H9 (cell line): ENCODE results near the gene MACROD1. TPM values are rescaled to one million over a fixed set of nuclear protein-coding genes. Genes with fewer than 3 reads are reported as not detected.
A peak's percentile ranks its signal among the peaks of the same experiment; 100 is the strongest.

Experiments
- DNase-seq: peaks from one replicate; pipeline ENCODE4 v3.0.0-alpha.2; 2017
- H2AFZ ChIP-seq: one replicate; pipeline ENCODE4 v1.6.1; 2013; ENCODE audit warnings: mild to moderate bottlenecking, low read length, control low read depth, moderate library complexity
- H2AK5ac ChIP-seq: 2 replicates; pipeline ENCODE4 v1.6.1; 2013; ENCODE audit warnings: low read length, control low read depth, mixed read lengths; ENCODE audit not compliant: insufficient read length
- H2BK120ac ChIP-seq: one replicate; pipeline ENCODE4 v1.6.1; 2013; ENCODE audit warnings: low read depth, mild to moderate bottlenecking, low read length, control low read depth, inconsistent platforms; ENCODE audit not compliant: poor library complexity, severe bottlenecking
- H2BK12ac ChIP-seq: 2 replicates; pipeline ENCODE4 v1.6.1; 2013; ENCODE audit warnings: low read length, control low read depth, mixed read lengths, low read depth; ENCODE audit not compliant: insufficient read length
- H2BK15ac ChIP-seq: 2 replicates; pipeline ENCODE4 v1.6.1; 2013; ENCODE audit warnings: low read depth, low read length, control low read depth
- H2BK20ac ChIP-seq: one replicate; pipeline ENCODE4 v1.6.1; 2013; ENCODE audit warnings: low read depth, mild to moderate bottlenecking, low read length, control low read depth, inconsistent platforms; ENCODE audit not compliant: poor library complexity, severe bottlenecking
- H2BK5ac ChIP-seq: 2 replicates; pipeline ENCODE4 v1.6.1; 2013; ENCODE audit warnings: low read length, control low read depth, mixed read lengths; ENCODE audit not compliant: insufficient read length
- H3K14ac ChIP-seq: 2 replicates; pipeline ENCODE4 v1.6.1; 2013; ENCODE audit warnings: low read length, control low read depth; ENCODE audit not compliant: insufficient read depth
- H3K18ac ChIP-seq: 2 replicates; pipeline ENCODE4 v1.6.1; 2013; ENCODE audit warnings: low read depth, mild to moderate bottlenecking, mixed read lengths, low read length, control low read depth; ENCODE audit not compliant: insufficient read length
- H3K23ac ChIP-seq: 2 replicates; pipeline ENCODE4 v1.6.1; 2013; ENCODE audit warnings: low read length, control low read depth, mixed read lengths, low read depth; ENCODE audit not compliant: insufficient read length
- H3K23me2 ChIP-seq: 2 replicates; pipeline ENCODE4 v1.6.1; 2013; ENCODE audit warnings: low read depth, mild to moderate bottlenecking, mixed read lengths, low read length, control low read depth; ENCODE audit not compliant: insufficient read length, poor library complexity, severe bottlenecking
- H3K27ac ChIP-seq: 2 replicates; pipeline ENCODE4 v1.5.1; 2013; ENCODE audit warnings: low read length, control low read depth, mixed read lengths, low read depth; ENCODE audit not compliant: insufficient read length
- H3K27me3 ChIP-seq: 2 replicates; pipeline ENCODE4 v1.6.1; 2013; ENCODE audit warnings: low read length, control low read depth, inconsistent platforms; ENCODE audit not compliant: insufficient read depth
- H3K4ac ChIP-seq: 2 replicates; pipeline ENCODE4 v1.6.1; 2013; ENCODE audit warnings: low read depth, mild to moderate bottlenecking, control low read depth, inconsistent platforms, low read length, moderate library complexity
- H3K4me1 ChIP-seq: 2 replicates; pipeline ENCODE4 v1.6.1; 2013; ENCODE audit warnings: low read length, control low read depth, inconsistent platforms; ENCODE audit not compliant: insufficient read depth
- H3K4me2 ChIP-seq: 2 replicates; pipeline ENCODE4 v1.6.1; 2013; ENCODE audit warnings: low read length, control low read depth, mixed read lengths; ENCODE audit not compliant: insufficient read length, insufficient read depth
- H3K56ac ChIP-seq: 2 replicates; pipeline ENCODE4 v1.6.1; 2013; ENCODE audit warnings: low read depth, mild to moderate bottlenecking, mixed read lengths, low read length, control low read depth; ENCODE audit not compliant: insufficient read length
- H3K79me1 ChIP-seq: 2 replicates; pipeline ENCODE4 v1.6.1; 2013; ENCODE audit warnings: low read depth, mild to moderate bottlenecking, moderate library complexity, low read length, control low read depth, inconsistent platforms; ENCODE audit not compliant: insufficient read depth, poor library complexity, severe bottlenecking
- H3K79me2 ChIP-seq: 2 replicates; pipeline ENCODE4 v1.6.1; 2013; ENCODE audit warnings: low read length, control low read depth, inconsistent platforms; ENCODE audit not compliant: insufficient read depth
- H3K9ac ChIP-seq: 2 replicates; pipeline ENCODE4 v1.6.1; 2013; ENCODE audit warnings: low read length, control low read depth, mixed read lengths; ENCODE audit not compliant: insufficient read length; ENCODE audit errors: extremely low read depth
- H3K9me3 ChIP-seq: one replicate; pipeline ENCODE4 v1.6.1; 2013; ENCODE audit warnings: low read depth, low read length, inconsistent platforms; ENCODE audit not compliant: control insufficient read depth
- H3T11ph ChIP-seq: one replicate; pipeline ENCODE4 v1.6.1; 2013; ENCODE audit warnings: mild to moderate bottlenecking, low read length, control low read depth, inconsistent platforms
- H4K20me1 ChIP-seq: one replicate; pipeline ENCODE4 v1.6.1; 2013; ENCODE audit not compliant: control insufficient read depth, insufficient read length, insufficient read depth
- H4K5ac ChIP-seq: 2 replicates; pipeline ENCODE4 v1.6.1; 2013; ENCODE audit warnings: low read depth, mild to moderate bottlenecking, mixed read lengths, low read length, control low read depth; ENCODE audit not compliant: insufficient read length
- H4K8ac ChIP-seq: replicated peaks from 2 replicates; pipeline ENCODE4 v1.6.1; 2013; ENCODE audit warnings: low read length, control low read depth, mixed read lengths, low read depth; ENCODE audit not compliant: insufficient read length
- H4K91ac ChIP-seq: 2 replicates; pipeline ENCODE4 v1.6.1; 2013; ENCODE audit warnings: low read depth, mild to moderate bottlenecking, moderate library complexity, mixed read lengths, low read length, control low read depth; ENCODE audit not compliant: insufficient read length
- H3K27ac Mint-ChIP-seq, 3 experiments: 2 replicates in 2 of 3; 3 replicates in 1 of 3; pipeline ENCODE4 v1.8.0; 2020 to 2021; ENCODE audit warnings: mixed read lengths in 3 of 3, mild to moderate bottlenecking in 1 of 3, moderate library complexity in 1 of 3
- H3K27me3 Mint-ChIP-seq: 2 replicates; pipeline ENCODE4 v1.8.0; 2021; ENCODE audit warnings: low read depth, mild to moderate bottlenecking, moderate library complexity, mixed read lengths
- H3K36me3 Mint-ChIP-seq, 3 experiments: 2 replicates in 2 of 3; 3 replicates in 1 of 3; pipeline ENCODE4 v1.8.0; 2020 to 2021; ENCODE audit warnings: low read depth in 3 of 3, mixed read lengths in 3 of 3; ENCODE audit not compliant: insufficient read depth in 1 of 3
- H3K4me1 Mint-ChIP-seq, 2 experiments: 2 replicates each; pipeline ENCODE4 v1.8.0; 2020; ENCODE audit warnings: mixed read lengths in 2 of 2
- H3K4me3 Mint-ChIP-seq, 2 experiments: 2 replicates in 1 of 2; 3 replicates in 1 of 2; pipeline ENCODE4 v1.8.0; 2020 to 2021; ENCODE audit warnings: mild to moderate bottlenecking in 2 of 2, mixed read lengths in 2 of 2, moderate library complexity in 1 of 2
- H3K9me3 Mint-ChIP-seq, 2 experiments: 2 replicates in 1 of 2; 3 replicates in 1 of 2; pipeline ENCODE4 v1.8.0; 2020; ENCODE audit warnings: mild to moderate bottlenecking in 2 of 2, mixed read lengths in 2 of 2, moderate library complexity in 1 of 2
- WGBS: extraction: QIAGEN DNeasy Blood & Tissue Kit; methylation state at CpG from one replicate; pipeline ENCODE4 v1.1.7; 2013; ENCODE audit warnings: missing lambda C conversion rate, low lambda C conversion rate, mixed read lengths; ENCODE audit not compliant: insufficient read length; ENCODE audit errors: extremely low coverage; 5-methylcytosine and 5-hydroxymethylcytosine counted together
- total RNA-seq: library from RNA; stranded (reverse); gene quantifications from 2 replicates; pipeline ENCODE4 v1.2.1, GENCODE V29; 2021
- TF ChIP-seq, protein P1 (sequence below): fragments of 200-600 bp; sonication (generic); conservative IDR thresholded peaks from 3 replicates; pipeline ENCODE4 v1.8.0; 2021; ENCODE audit warnings: antibody characterized with exemption, mild to moderate bottlenecking

MACROD1 gene
- total RNA-seq, 1 experiment from 2014 or later, result 21.2 TPM

DNA sequence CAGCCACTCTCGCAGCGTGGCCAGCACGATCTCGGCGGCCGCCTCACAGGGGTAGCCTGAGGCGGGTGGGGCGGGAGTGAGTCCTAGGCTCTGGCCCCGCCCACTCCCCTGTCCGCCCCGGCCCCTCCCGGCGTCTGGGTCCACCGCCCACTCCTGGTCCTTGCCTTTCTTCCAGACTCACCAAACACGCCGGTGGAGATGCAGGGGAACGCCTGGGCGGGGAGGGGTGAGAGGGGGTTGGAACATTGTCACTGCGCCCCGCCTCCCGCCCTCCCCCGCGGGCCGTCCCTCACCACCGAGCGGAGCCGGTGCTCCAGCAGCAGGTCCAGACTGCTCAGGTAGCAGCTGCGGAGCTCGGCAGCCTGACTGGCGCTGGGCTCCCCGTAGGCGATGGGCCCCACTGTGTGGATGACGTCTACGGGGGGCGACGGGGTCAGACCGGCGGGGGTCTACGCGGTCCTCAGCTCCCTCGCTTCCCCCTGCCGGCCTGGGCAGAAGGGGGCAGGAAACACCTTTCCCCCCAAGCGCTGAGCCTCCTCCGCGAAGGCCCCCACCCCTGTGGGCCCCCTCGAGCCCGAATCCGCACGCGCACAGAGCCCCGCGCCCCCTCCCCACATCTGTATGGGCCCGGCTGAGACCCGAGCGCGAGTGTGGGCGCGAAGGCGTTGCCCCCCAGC is 166.4 kb downstream of the MACROD1 start:
- Histone ChIP-seq H3K27ac (no peak overlapping the region), H4K91ac (no peak overlapping the region), H2BK15ac (no peak overlapping the region), H2AFZ (no peak overlapping the region), H4K5ac (no peak overlapping the region), H3K23ac (no peak overlapping the region), H4K20me1 (no peaks in the 10 kb centered on the region), H3K79me1 (no peaks in the 10 kb centered on the region), H3K4me1 (no peaks in the 10 kb centered on the region), H3K23me2 (peaks cover 11% of the 10 kb centered on the region), H3K9me3 (no peaks in the 10 kb centered on the region), H2BK5ac (no peak overlapping the region), H2BK120ac (no peak overlapping the region), H2AK5ac (no peak overlapping the region), H3T11ph (no peak overlapping the region), H3K27me3 (peaks cover 3% of the 10 kb centered on the region; the same call in 1 of the 2 replicates), H2BK12ac (no peak overlapping the region), H3K9ac (no peak overlapping the region), H3K4me2 (peak overlapping the region; percentile 29), H2BK20ac (no peak overlapping the region), H3K56ac (no peak overlapping the region), H3K18ac (no peak overlapping the region), H3K4ac (no peak overlapping the region), H3K79me2 (no peaks in the 10 kb centered on the region), H3K14ac (no peak overlapping the region), H4K8ac (no peak overlapping the region)
- Mint-ChIP-seq H3K27me3 (peaks cover 33% of the 10 kb centered on the region), H3K9me3 (no peaks in the 10 kb centered on the region), H3K27ac (no peak overlapping the region; a peak in 1 of 7 replicates), H3K4me3 (peak overlapping the region; percentile 54 to 71), H3K4me1 (peaks cover 7 to 18% of the 10 kb centered on the region in 2 experiments), H3K36me3 (peaks cover 13 to 37% (median 37%) of the 10 kb centered on the region in 3 experiments)
- peak; percentile 92 for DNase-seq
- TF ChIP-seq, protein P1, sequence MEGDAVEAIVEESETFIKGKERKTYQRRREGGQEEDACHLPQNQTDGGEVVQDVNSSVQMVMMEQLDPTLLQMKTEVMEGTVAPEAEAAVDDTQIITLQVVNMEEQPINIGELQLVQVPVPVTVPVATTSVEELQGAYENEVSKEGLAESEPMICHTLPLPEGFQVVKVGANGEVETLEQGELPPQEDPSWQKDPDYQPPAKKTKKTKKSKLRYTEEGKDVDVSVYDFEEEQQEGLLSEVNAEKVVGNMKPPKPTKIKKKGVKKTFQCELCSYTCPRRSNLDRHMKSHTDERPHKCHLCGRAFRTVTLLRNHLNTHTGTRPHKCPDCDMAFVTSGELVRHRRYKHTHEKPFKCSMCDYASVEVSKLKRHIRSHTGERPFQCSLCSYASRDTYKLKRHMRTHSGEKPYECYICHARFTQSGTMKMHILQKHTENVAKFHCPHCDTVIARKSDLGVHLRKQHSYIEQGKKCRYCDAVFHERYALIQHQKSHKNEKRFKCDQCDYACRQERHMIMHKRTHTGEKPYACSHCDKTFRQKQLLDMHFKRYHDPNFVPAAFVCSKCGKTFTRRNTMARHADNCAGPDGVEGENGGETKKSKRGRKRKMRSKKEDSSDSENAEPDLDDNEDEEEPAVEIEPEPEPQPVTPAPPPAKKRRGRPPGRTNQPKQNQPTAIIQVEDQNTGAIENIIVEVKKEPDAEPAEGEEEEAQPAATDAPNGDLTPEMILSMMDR, result no peak
- WGBS, result no CpG with 5 or more reads among the region's 59 CpGs
